ENCODE measurements around the gene ACAN.

DNA sequence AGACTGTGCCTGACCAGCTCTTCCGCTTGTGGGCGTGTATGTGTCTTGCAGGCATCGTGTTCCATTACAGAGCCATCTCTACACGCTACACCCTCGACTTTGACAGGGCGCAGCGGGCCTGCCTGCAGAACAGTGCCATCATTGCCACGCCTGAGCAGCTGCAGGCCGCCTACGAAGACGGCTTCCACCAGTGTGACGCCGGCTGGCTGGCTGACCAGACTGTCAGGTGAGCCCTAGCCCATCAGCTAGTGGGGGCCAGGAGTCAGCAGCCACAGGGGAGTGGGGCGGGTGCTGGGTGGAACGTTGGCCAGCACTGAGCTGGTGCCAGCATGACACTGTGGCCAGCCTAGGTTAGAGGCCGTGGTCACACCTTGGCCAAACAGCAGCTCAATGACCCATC, 36.7 kb downstream of the ACAN start:
- TF ChIP-seq POLR2A (IDR thresholded peaks at IDR 0.05) (no peak), EP300 (IDR thresholded peaks at IDR 0.05) (no peak)
- TF ChIP-seq, protein P1, sequence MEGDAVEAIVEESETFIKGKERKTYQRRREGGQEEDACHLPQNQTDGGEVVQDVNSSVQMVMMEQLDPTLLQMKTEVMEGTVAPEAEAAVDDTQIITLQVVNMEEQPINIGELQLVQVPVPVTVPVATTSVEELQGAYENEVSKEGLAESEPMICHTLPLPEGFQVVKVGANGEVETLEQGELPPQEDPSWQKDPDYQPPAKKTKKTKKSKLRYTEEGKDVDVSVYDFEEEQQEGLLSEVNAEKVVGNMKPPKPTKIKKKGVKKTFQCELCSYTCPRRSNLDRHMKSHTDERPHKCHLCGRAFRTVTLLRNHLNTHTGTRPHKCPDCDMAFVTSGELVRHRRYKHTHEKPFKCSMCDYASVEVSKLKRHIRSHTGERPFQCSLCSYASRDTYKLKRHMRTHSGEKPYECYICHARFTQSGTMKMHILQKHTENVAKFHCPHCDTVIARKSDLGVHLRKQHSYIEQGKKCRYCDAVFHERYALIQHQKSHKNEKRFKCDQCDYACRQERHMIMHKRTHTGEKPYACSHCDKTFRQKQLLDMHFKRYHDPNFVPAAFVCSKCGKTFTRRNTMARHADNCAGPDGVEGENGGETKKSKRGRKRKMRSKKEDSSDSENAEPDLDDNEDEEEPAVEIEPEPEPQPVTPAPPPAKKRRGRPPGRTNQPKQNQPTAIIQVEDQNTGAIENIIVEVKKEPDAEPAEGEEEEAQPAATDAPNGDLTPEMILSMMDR (IDR thresholded peaks at IDR 0.05): no peak

Data from tibial nerve (tissue), 4 donors.